Stimulated activated CD4-positive, alpha-beta T cell treated with anti-CD3 and anti-CD28 coated beads, Interleukin-1b, Interleukin-23, amount 100 ng/mL, for 24 hours (primary cell): Measurements from ENCODE around the gene INPP5A.

Experiments used
- DNase-seq, 4 experiments: peaks; one replicate each; pipeline ENCODE4 v3.0.0-alpha.2; 2020; ENCODE audit warnings: low read depth in 4 of 4, low spot score in 1 of 4

The INPP5A gene

DNA sequence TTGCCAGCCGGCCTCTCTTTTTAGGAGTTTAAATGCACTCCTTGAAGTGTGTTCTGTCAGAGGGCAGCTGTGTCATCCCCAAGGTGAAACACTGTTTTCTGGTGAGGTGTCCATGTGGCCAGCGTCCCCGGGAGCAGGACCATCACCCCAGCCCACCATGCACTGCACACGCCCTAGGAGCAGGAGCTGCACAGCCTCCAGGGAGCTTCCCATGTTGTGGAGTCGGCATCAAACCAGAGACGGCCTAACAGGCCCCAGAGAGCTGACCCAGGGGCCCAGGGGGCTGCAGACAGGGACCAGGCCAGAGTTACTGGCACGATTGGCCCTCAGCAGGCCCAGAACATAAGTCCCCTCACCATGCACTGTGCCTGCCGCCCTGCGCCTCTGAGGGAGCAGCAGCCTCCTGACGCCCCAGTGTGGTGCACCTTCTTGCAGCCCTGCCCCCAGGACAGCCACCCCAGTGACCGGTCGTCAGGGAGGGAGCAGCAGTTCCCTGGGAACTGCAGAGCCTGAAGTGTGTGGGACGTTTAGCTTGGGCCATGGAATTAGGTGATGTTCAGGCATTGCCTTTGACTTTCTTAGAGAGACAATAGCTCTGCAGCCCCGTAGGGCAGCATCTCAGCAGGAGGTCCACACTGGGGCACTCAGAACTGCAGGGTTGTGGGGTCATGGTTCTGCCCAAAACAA, 150.4 kb downstream of the INPP5A start:
- DNase-seq, result no peak

DNA sequence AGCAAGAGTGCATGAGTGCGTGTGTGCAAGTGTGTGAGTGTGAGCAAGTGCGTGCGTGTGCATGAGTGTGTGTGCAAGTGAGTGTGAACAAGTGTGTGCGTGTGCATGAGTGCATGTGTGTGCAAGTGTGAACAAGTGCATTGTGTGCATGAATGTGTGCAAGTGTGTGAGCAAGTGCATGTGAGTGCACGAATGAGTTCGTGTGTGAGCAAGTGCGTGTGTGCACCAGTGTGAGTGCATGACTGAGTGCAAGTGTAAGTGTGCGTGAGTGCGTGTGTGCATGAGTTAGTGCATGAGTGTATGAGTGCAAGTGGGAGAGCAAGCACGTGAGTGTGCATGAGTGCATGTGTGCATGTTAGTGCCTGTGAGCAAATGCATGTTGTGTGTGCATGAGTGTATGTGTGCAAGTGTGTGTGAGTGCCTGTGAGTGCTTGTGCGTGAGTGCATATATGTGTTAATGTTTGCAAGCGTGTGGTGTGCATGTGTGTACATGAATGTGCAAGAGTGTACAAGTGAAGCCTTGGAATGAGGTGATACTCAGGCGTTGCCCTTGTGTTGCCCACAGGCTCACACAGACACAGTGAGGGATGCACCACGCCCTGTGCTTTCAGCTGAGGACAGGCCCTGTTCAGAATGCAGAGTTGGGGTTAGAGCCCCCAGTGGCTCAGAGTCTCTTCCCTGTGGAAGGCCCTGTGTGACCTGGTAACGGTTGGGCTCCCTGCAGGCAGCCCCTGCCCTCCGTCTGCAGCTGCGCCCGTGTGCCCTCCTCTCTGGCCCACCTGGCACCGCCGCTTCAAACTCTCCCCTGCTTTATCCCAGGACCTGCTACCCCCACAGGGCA, 151.2 kb downstream of the INPP5A start:
- no peak for DNase-seq

- no peak for DNase-seq
Measured at GRCh38 chr10:132689721-132690360, 152.3 kb downstream of the INPP5A start.

- DNase-seq, result no peak
Measured at GRCh38 chr10:132690401-132690800, 152.8 kb downstream of the INPP5A start.

- DNase-seq, result no peak
Measured at GRCh38 chr10:132690821-132691610, 153.4 kb downstream of the INPP5A start.

GRCh38 chr10:132691711-132692153, 154.1 kb downstream of the INPP5A start:
- DNase-seq, result no peak

DNA sequence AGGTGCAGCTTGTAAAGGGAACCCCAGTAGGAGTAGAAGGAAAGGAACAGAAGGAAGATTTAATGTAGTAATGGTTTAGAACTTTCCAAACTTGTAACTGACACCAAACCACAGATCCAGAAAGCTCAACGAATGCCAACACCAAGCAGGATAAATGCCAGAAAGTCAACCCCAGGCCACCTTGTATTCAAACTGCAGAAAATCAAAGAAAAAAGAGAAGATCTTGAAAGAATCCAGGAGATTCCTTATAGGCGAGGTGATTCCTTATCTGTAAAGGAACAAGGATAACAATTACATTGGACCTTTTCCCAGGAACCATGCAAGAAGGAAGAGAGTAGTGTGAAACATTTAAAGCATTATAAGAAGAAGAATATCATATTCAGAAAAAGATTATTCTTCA, 154.7 kb downstream of the INPP5A start:
- DNase-seq, result no peak

- no peak for DNase-seq
Measured at GRCh38 chr10:132693676-132694075, 156.1 kb downstream of the INPP5A start.

DNA sequence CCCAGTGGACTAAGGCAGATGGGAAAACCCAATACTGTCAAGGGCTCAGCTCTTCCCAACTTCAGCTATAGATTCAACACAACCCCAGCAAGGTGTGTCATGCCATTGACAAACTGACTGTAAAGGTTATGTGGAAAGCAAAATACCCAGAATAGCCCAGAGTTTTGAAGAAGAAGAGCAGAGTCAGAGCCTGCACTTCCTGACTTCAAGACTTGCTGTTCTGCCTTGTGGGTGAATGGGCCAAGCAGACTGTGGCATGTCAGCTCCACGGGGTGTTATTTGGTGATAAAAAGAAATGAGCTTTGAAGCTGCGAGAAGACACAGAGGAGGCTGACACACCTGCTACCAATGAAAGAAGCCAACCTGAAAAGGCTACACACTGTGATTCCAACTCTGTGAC, 158.6 kb downstream of the INPP5A start:
- DNase-seq, result no peak

GRCh38 chr10:132696728-132697577, 159.4 kb downstream of the INPP5A start:
- no peak for DNase-seq

DNA sequence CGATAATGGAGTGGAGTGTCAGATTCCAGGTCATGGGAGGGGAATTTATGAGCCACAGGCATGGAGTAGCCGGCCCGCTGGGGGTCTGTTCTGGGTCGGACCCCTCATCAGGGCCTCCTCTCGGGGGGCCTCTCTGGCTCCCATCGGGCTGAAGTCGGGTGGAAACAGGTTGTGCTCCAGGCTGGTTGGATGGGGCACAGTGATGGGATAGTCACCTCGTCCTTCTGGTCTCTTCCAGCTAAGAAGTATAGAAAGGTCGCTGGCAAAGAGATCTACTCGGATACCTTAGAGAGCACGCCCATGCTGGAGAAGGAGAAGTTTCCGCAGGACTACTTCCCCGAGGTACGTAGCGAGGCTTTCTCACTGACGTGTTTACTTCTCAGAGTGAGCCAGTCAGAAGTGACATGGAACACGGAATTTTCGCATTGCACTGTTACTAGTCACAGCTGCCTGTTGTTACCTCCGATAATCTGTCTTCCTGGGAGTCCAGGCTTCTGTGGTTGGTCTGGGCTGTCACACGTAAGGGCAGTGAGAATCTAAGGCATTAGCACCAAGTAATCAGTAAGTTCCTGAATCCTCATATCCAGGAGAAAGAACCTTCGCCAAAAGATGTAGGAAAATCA, 160.1 kb downstream of the INPP5A start:
- DNase-seq, result no peak

GRCh38 chr10:132698211-132698751, 160.7 kb downstream of the INPP5A start:
- DNase-seq, result no peak

DNA sequence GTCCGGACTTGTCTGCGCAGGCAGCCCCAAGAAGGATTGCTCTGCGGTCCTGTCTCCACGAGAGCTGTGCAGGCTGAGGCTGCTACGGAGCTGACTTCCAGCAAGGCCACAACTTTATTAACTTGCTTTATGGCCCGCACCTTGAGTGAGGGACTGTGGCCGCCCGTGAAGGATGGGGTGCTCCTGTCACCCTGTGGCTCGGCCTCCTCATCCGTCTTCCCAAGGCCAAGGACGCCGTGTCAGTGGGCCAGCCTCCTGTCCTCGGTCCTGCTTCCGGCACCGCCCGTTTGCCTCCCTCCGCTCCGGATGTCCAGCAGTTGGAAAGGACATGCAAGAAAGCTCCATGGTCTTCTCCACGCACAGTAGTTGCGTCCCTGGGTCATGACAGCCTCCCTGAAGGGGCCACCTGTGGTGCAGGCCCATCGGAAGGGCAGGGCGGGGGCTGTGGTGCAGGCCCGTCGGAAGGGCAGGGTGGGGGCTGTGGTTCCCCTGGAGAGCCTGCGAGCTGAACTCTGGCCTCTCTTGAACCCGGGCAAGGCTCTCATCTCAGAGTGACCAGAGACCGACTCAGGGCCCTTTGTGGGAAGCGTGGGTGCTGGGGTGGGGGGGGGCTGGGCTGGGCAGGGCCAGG, 161.3 kb downstream of the INPP5A start:
- no peak for DNase-seq

- DNase-seq, result no peak
Measured at GRCh38 chr10:132699411-132700155, 162.0 kb downstream of the INPP5A start.

GRCh38 chr10:132700156-132701098, 162.8 kb downstream of the INPP5A start:
- no peak for DNase-seq

DNA sequence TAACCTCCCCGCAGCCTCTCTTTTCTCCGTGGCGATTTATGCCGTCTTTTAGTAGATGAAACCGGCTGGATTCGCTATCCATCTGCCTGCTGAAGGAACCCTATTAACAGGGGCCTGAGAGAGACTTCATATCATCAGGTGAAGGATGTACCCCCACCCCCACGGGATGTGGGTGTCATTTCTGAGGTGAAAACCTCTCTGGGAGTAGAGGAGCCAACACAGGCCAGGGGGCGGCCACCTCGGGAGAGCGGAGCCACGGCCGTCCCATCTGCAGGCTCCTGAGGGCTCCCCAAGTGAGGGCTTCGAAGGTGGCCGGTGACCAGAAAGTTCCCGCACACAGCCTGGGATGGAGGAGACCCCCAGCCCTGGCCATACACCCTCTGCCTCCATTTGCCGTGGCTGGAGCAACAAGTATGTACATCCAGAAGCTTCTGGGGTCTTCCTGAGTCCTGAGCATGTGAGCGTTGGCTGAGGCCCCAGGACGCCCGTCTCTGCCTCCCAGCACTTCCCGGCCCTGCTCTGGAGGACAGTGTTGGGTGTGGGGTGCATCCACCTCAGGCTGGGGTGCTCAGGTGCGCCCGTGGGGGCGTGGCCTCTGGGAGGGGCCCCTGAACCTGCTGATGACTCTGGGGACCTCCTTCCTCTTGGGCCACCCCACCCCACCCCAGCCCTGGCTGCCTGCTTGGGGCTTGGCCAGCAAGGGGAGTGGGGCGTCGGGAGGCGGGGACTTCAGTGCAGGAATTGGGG, 163.7 kb downstream of the INPP5A start:
- no peak for DNase-seq

GRCh38 chr10:132701846-132702190, 164.2 kb downstream of the INPP5A start:
- no peak for DNase-seq
